DLD1 (cell line): ENCODE results near the gene BRD1.

Experiments used
- in situ Hi-C: cut with HindIII; loops from 2 replicates; pipeline ENCODE4 v1.10.0; 2017; ENCODE audit warnings: low sequenced_read_pairs

Gene BRD1

DNA sequence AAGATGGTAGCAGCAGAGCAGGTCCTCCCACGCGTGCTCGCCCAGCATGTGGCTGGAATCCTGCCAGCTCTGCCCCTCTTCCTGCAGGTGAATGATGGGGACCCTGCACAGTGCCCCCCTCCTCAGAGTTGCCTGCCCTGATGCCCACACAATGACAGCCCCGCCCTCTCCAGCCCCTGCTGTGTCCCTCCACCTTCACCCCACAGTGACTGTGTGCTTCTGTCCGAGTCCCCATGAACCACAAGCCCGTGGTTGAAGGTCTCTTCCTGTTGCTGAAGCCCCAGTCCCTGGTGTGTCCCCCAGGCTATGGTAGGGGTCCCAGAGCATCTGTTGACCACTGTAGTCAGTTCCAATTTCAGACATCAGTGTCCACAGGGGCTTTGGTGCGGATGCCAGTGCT lies 71.0 kb downstream of the BRD1 start:
- in situ Hi-C loops = no loop called here

GRCh38 chr22:49756201-49756600 lies 71.5 kb downstream of the BRD1 start:
- in situ Hi-C loops = no loop called here

DNA sequence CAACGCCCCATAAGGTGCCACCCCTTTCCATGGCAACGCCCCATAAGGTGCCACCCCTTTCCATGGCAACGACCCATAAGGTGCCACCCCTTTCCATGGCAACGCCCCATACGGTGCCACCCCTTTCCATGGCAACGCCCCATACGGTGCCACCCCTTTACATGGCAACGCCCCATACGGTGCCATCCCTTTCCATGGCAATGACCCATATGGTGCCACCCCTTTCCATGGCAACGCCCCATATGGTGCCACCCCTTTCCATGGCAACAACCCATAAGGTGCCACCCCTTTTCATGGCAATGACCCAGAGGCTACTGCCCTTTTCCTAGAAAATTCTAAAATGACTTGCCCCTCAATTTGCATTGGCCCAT lies 72.1 kb downstream of the BRD1 start:
- in situ Hi-C loops = no loop called here

DNA sequence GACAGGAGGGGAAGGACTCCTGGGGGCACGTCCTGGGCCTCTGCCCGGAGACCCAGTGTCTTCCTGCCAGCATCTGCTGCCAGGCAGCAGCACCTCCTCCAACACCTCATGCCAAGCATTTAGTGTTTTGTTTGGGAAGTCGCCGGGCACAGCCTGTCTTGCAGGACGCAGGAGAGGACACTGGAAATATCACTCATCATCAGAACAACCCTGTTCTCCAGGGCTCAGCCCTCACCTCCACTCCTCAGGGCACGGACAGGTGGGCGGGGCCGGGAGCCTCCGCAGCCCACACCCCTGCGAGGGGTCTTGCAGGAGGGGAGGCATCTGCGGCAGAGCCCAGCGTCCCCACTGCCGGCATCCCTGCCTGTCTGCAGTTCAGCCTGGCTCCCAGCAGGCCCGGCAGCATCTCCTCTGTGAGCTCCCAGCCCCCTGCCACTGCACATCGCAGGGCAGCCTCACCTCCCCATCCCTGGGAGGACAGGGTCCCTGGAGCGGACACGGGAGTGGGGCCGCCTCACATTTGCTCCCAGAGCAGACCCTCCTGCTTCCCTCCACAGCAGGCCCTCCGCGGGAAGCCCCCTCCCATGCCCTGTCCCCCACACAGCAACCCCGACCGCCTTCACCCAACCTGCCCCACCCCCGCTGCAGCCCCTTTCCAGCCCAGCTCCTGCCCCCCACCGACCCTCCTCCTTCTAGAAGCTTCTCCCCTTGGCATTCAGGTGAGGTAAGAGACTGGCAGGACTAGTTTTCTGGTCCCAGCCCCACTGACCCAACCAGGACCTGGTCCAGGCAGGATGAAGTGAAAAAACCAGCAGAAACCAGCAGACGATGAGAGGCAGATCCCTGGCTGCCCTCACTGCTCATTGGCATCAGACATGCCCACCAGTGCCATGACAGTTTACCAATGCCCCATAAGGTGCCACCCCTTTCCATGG lies 72.7 kb downstream of the BRD1 start:
- in situ Hi-C loops = no loop called here

- in situ Hi-C loops = no loop called here
These were observed 73.5 kb downstream of the BRD1 start for GRCh38 chr22:49753961-49754695.

GRCh38 chr22:49753276-49753890 lies 74.3 kb downstream of the BRD1 start:
- in situ Hi-C loops = no loop called here

- in situ Hi-C loops = no loop called here
These were observed 75.0 kb downstream of the BRD1 start for GRCh38 chr22:49752598-49753091.

GRCh38 chr22:49751966-49752597 lies 75.6 kb downstream of the BRD1 start:
- in situ Hi-C loops = no loop called here

GRCh38 chr22:49751318-49751965 lies 76.2 kb downstream of the BRD1 start:
- in situ Hi-C loops = no loop called here

- in situ Hi-C loops = no loop called here
These were observed 77.7 kb downstream of the BRD1 start for GRCh38 chr22:49749885-49750510.

DNA sequence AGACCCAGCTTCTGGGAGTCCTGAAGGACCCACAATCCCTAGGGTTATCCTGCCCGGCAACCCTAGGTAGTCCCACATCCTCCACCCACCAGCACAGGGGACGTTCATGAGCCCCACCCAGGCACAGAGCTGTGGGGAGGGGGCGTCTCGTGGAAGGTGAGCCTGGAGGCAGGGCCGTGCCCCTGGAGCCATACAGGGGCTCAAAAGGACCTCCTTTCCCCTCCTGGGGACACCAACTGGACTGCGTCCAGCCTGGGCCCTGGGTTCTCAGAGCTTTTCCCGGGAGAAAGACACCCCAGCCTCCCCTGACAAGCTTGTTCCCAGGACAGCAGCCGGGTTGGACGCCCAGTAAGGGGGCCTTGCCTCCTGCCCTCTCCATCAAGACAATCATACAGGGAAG lies 78.4 kb downstream of the BRD1 start:
- in situ Hi-C loops = no loop called here

DNA sequence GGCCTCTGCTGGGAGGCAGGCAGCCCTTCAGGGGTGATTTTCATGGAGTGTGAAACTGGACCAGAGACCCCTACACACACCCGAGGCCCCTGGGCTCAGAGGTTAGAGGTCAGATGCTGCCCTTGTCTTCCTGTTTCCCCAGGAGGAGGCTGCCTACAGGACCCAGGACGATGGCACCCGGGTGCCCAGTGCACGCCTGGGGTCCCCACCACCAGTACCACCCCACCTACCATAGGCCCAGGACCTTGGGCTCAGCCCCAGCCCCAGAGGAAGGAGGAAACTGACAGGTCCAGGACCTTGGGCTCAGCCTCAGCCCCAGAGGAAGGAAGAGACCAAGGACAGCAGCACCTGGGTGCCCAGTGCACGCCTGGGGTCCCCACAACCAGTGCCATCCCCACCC lies 79.2 kb downstream of the BRD1 start:
- in situ Hi-C loops = no loop called here

- in situ Hi-C loops = no loop called here
These were observed 80.0 kb downstream of the BRD1 start for GRCh38 chr22:49747716-49748115.

GRCh38 chr22:49747130-49747529 lies 80.5 kb downstream of the BRD1 start:
- in situ Hi-C loops = no loop called here

- in situ Hi-C loops = no loop called here
These were observed 81.6 kb downstream of the BRD1 start for GRCh38 chr22:49746065-49746464.

DNA sequence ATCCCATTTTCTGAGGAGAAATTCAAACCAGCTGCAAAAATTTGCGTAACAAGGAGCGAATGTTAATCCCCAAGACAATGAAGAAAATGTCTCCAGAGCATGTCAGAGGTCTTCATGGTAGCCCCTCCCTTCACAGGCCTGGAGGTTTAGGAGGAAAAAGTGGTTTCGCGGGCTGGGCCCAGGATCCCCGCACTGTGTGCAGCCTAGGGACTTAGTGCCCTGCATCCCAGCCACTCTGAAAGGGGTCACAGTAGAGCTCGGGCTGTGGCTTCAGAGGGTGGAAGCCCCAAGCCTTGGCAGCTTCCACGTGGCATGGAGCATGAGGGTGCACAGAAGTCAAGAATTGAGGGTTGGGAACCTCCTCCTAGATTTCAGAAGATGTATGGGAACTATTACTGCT lies 87.4 kb downstream of the BRD1 start:
- in situ Hi-C loops = no loop called here

DNA sequence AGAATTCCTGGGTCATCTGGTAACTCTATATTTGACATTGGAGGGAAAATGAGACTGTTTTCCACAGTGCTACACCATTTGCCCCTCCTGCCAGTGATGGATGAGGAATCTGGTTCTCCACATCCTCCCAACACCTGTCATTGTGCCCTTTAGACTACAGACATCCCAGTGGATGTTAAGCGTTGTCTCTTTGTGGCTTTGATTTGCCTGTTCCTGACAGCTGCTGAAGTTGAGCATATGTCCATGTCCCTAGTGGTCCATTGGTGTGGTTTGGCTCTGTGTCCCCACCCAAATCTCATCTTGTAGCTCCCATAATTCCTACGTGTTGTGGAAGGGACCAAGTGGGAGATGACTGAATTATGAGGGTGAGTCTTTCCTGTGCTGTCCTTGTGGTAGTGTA lies 88.5 kb downstream of the BRD1 start:
- in situ Hi-C loops = no loop called here

DNA sequence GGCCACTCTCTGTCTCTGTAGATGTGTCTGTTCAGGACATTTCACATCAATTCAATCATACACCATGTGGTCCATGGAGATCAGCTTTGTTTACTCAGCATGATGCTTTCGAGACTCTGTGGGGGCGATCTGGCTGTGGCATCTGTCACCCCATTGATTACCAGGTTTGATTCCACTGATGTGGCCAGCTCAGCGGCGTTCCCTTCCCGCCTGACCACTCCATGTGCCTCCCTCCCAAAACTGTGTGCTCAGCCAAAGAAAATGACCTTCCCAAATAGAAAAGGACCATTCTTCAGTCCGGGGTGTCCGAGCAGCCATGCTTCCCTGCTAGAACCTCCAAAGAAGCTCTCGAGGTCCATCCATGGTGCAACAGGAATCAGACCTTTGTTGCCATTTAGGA lies 89.1 kb downstream of the BRD1 start:
- in situ Hi-C loops = no loop called here

- in situ Hi-C loops = no loop called here
These were observed 89.7 kb downstream of the BRD1 start for GRCh38 chr22:49738006-49738405.

DNA sequence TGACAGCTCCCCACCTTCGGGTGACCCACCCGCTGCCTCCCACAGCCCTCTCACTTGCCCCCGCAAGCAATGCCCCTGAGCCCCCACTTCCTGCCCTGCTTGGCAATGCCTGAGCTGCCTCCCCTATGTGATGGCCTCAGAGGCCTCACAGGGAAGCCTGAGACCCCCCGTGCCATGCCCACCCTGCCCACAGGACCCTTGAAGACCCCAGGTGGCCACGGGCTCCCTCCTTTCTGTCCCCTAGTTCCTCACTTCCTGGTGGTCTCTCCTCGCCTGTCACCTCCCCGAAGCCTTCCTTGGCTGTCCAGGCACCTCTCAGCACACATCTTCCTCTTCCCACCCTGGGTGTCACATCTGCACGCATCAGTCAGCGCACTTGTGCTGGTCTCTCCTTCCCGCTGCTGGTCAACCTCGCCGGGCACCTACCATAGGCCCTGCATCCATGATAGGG lies 90.5 kb downstream of the BRD1 start:
- in situ Hi-C loops = no loop called here
